Stomach (tissue), 4 donors: Measurements from ENCODE around the gene PPP1R3G.

ENCODE experiments used
- POLR2A ChIP-seq, 4 donors: fragments of 450-650 bp; IDR thresholded peaks; one replicate each; pipeline ENCODE4 v1.6.1; 2016; ENCODE audit warnings: antibody characterized with exemption in 4 of 4, control low read depth in 2 of 4, mild to moderate bottlenecking in 1 of 4, moderate library complexity in 1 of 4
- TF ChIP-seq, protein P1 (sequence below), 7 experiments: fragments of 450-650 bp in 4 of 7; fragments of 200-600 bp in 3 of 7; sonication (generic) in 3 of 7; IDR thresholded peaks; one replicate each; pipeline ENCODE4 v1.5.1; 2016 to 2019; ENCODE audit warnings: antibody characterized with exemption in 7 of 7, control low read depth in 2 of 7, mild to moderate bottlenecking in 1 of 7

DNA sequence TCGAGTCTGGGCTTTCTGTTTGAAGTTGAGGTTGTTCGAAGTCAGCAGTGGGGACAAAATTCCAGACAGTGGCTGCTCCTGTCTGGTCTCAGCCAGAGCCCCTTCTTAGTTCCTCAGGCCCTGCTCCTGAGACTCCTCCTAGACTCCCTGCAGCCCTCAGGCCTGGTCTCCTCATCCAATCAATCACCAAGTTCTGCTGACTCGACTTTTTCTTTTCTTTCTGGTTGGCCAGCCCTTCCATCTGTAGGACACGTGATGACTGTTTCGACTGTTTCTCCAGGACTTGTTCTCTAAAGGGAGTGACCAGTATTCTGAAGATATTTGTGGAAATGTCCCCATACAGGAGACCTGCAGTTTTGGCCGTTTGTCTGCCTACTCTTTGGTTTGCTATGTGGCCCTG is 19.5 kb downstream of the PPP1R3G start:
- TF ChIP-seq, protein P1, sequence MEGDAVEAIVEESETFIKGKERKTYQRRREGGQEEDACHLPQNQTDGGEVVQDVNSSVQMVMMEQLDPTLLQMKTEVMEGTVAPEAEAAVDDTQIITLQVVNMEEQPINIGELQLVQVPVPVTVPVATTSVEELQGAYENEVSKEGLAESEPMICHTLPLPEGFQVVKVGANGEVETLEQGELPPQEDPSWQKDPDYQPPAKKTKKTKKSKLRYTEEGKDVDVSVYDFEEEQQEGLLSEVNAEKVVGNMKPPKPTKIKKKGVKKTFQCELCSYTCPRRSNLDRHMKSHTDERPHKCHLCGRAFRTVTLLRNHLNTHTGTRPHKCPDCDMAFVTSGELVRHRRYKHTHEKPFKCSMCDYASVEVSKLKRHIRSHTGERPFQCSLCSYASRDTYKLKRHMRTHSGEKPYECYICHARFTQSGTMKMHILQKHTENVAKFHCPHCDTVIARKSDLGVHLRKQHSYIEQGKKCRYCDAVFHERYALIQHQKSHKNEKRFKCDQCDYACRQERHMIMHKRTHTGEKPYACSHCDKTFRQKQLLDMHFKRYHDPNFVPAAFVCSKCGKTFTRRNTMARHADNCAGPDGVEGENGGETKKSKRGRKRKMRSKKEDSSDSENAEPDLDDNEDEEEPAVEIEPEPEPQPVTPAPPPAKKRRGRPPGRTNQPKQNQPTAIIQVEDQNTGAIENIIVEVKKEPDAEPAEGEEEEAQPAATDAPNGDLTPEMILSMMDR (IDR thresholded peaks at IDR 0.05) = no peak
- no peak for TF ChIP-seq POLR2A (IDR thresholded peaks at IDR 0.05)
